Dermis microvascular lymphatic vessel endothelial cell (primary cell): Measurements from ENCODE around the gene HNRNPR. TPM values are rescaled to one million over a fixed set of nuclear protein-coding genes. Genes with fewer than 3 reads are reported as not detected.
"Not testable (repeated sequence)": the region's sequence is repeated elsewhere in the genome, so short reads cannot be mapped to it uniquely, and the experiment has no call there.

ENCODE experiments used
- DNase-seq, 2 donors: peaks; one replicate each; pipeline versions ENCODE4 v3.0.0 to v3.0.0-alpha.2; 2010; ENCODE audit warnings: low read depth in 2 of 2
- total RNA-seq: library from RNA; depleted of rRNA; stranded (reverse); fragments of >200 nt; gene quantifications from 2 replicates; pipeline ENCODE4 v1.2.1, GENCODE V29; 2014

HNRNPR gene
- 64.0 and 69.2 TPM in 2 replicates for total RNA-seq

GRCh38 chr1:23344111-23344986 is at the start of gene HNRNPR:
Gene HNRNPR (minus strand): TSS chr1:23344284. CDS start chr1:23341008, 3,276 bp downstream.
- peak; percentile 100 for DNase-seq

DNA sequence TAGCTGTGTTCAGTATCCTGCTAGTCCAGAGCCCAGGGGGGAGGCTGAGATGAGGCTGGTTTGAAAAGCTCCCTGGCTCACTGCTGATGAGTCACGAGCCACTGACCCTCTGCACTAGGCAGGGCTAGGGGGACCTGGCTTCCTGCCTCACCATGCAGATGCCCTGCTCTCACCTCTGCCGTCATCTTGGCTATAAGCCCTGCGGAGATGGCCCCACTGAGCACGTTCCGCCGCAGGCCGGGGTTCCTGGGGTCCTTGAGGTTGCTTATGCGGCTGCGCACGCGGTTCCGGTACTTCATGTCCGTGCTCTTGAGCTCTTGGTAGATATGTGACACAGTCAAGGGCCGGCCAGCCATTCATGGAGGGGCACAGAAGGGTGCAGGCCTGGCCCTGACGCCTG is 49.6 kb upstream of the HNRNPR start:
- peak; percentile 41 to 85 for DNase-seq

- DNase-seq: no peak
Observed at GRCh38 chr1:23392125-23392855, 48.2 kb upstream of the HNRNPR start.

- DNase-seq: no peak
Observed at GRCh38 chr1:23389837-23390321, 45.8 kb upstream of the HNRNPR start.

DNA sequence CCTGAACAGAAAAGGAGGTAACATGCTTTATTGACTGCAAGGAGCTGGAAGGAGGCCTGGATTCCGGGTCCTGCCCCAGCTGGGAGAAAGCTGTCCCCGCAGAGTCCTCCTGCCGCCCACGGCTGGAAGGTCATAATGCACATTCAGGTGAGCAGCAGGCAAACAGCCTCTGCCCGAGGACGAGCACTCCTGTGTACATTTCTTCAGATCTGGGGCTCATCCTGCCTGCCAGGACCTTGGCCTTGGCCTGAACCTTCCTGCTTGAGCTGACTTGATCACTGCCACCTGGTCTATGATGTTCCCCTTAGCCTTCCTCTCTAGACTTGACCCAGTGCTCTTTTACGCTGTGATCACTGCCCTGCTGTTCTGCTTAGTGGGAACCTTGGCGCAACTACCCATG is 43.4 kb upstream of the HNRNPR start:
- no peak for DNase-seq

DNA sequence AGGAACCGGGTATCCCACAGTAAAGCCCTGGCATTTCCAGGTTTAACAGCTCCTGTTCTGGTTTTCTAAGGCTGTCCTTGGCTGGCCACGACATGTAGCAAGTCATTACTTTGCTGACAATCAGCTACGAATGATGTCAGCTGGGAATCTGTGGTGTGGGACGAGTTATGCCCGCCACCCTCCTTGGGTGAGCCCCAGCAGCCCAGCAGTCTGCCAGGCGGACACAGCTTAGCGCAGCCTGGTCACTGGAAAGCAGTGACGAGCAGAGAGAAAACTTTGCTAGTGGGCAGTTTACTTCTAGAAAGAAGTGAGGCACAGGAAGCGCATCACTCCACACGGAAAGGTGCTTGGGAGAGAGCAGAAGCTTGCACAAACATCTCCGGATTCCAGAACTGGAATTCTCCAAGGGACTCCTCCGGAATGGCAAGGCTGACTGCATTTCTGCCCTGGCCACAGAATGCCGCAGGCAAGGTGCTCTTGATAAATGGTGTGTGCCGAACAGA is 41.1 kb upstream of the HNRNPR start:
- peak in 1 of 2 donors; percentile 52 for DNase-seq

DNA sequence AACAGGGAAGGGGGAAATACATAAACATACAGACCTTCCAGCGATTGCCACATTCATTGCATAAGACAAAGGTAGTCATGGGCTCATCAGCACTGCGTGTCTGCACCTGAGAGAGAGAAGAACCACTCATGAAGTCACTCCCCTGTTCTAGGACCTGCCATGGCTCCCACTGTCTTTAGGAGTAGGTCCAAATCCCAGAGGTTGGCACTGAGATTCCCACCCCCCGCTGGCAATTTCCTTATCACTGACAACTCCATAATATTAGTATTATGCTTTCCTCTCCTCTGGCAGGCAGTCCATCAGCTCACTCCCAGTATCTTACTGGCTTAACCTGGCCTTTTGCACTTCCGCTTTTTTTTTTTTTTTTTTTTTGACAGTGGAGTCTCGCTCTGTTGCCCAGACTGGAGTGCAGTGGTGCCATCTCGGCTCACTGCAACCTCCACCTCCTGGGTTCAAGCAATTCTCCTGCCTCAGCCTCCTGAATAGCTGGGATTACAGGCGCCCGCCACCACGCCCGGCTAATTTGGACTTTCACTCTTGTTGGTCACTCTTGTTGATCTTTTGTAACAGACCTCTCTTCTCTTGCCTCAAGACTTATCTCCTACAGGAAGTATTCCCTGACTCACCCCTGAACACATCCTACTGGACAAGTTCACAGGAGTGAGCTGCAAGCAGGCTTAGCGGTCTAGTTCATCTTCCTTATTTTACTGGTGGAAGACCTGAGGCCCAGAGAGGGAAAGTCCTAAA is 40.4 kb upstream of the HNRNPR start:
- DNase-seq: peak in 1 of 2 donors; percentile 59

DNA sequence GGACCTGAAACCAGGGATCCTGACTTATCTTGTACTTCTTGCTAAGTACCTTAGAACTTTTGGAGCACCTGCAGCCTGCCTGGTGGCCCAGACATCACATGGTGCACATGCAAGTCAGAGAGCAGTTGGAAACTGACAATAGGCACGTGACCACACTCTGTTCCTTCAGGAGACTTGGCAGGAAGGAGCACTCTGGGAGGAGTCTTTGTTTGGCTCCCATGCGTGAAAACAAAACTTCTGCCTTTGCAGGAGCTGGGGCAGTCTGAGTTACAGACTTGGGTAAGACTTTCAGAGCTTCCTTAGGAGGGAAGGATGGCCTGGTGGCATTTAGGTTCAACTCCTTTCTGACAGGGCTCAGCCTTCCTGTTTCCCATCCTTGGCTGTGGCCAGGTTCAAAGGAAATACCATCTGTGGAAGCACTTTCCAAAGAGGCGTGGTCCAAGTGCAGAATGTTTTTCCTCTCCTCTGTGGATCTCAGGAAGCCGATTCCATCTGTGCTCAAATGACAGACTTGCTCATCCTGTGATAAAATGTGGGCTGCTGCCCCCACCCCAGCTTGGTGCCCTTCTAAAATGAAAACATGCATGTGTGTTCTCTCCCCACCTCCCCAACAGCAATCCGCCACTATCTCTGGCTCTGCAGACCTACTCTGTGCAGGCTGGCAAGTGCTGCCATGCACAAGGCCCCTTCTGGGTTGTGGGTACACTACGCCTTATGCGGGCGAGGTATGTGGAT is 39.7 kb upstream of the HNRNPR start:
- no peak for DNase-seq

- DNase-seq: no peak
Observed at GRCh38 chr1:23381233-23381885, 37.3 kb upstream of the HNRNPR start.

DNA sequence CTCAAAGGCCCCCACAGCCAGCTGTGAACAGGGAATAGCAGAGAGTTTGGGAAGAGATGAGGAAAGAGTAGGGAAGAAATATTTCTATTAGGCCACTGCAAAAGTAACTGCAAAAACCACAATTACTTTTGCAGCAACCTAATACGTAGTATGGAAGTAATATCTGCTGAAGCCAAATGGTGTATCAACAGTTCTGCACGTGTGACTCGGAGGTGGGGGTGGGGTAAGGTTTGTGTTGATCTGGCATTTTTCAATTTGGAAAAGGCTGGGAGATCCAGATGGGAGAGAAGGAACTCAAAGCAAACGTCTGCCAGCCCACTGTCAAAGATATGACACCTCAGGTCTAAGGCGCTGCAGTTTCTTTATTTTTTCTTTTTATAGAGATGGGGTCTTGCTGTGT is 36.6 kb upstream of the HNRNPR start:
- DNase-seq: no peak

DNA sequence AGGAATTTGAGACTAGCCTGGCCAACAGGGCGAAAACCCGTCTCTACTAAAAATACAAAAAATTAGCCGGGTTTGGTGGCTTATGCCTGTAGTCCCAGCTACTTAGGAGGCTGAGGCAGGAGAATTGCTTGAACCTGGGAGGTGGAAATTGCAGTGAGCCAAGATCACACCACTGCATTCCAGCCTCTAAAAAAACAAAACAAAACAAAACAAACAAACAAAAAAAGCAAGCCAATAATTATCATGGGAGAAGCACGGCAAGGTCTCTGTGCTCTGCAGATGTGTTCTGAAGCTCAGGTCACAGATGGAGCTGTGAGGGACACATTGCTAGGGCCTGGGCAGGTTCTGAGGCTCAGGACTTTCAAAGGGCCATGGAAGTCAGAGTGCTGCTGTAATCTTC is 36.2 kb upstream of the HNRNPR start:
- not testable (repeated sequence) for DNase-seq

DNA sequence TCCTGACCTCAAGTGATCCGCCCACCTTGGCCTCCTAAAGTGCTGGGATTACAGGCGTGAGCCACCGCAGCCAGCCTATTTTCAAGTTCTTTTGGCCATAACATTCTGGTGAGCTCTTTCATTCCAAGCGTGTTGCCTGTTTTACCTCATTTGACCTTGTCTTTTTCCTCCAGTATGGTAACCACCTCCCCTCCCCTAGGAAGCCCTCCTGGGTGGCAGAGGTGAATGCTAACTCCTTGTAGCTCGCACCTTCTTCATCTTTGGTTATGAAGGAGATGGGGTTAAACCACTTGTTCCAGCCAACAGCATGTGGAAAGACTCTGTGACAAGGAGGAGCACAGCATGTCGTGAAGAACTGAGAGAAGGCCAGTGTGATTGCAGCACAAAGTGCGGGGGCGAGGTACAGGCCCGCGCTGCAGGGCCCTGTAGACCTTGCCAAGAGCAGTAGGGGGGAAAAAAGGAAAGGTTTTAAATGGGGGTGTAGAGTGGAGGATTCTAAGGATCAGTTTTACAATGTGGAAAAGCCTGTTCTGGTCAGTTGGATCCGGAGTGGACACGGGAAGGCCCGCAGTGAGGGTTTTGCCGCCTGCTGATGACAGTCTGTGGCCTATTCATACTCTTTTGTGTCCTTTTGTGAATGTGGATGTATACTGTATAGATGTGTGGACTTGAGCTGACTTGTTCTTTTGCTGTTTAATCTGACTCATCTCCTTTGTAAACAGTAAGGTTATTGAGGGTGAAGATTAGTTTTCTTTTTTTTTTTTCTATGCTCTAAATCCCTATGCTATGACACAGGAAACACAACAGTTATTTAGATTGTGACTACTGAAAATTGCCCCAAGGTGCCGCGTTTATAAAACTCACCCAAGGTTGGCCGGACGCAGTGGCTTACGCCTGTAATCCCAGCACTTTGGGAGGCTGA is 33.1 kb upstream of the HNRNPR start:
- DNase-seq: peak in 1 of 2 donors; percentile 71

GRCh38 chr1:23374079-23374735 is 30.1 kb upstream of the HNRNPR start:
- not testable (repeated sequence) for DNase-seq

GRCh38 chr1:23371987-23372880 is 28.1 kb upstream of the HNRNPR start:
- no peak for DNase-seq

DNA sequence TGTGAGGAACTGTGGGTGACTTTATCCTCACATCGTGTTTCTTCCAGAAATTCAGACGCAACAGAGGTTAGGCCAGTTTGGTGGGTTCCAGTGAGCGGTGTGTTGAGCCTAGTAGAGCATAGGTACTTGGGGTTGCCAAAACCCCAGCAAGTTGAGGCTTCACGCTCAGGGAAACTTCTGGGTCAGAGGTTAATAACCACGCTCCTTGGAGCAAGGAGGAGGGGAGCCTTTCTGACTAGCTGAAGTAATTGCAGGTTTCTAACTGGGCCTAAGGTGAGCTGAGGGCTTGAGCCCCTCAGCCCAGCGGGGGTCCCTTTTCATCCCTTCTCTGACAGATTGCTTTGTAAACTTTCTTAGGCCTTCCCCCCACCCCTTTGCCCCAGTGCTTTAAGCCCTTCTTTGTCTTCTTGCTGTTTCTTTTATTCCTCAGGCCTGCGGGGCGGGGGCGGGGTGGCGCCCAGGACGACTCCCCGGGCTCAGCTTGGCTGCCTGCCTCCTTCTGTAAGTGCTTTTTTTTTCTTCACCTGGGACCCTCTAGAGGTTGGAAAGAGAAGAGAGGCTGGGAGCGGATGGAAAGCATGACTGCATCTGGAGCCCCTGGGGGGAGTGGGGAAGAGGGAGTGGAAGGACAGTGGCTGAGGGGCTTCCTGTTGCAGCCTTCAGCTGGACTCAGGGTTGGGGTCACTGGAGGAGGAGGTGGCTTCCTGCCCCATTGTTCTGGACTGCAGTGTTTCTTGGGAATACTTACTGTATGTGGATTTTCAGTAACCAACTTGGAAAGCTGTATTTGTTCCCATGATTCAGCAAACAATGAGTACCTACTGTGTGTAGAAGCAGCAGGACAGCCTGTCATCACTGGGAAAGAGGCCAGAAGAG is 26.9 kb upstream of the HNRNPR start:
- peak in 1 of 2 donors; percentile 79 for DNase-seq

DNA sequence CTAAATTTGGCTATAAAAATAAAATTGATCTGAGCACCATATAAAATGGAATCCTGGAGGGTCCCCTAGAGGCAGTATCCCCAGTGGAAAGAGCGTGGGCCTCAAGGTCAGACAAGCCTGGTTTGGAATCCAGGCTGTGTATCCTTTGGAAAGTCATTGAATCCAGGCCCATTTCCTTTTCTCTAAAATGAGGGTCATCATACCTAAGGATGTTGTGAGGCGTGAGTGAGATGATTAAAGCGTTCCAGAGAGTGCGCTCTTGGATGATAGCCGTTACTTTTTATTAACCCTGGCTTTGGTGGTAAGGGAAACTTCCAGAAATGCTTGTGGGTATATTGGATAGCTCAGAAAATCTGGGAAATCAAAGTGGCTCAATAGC is 26.2 kb upstream of the HNRNPR start:
- peak in 1 of 2 donors; percentile 25 for DNase-seq
